Neural progenitor cell (in vitro differentiated cells): ENCODE results near the gene TMEM147. TPM values are rescaled to one million over a fixed set of nuclear protein-coding genes. Genes with fewer than 3 reads are reported as not detected.

Source experiments
- DNase-seq: peaks from one replicate; pipeline ENCODE4 v3.0.0-alpha.2; 2016; ENCODE audit warnings: low spot score
- H2AFZ ChIP-seq: fragments of 200-600 bp; sonication (generic); replicated peaks from 2 replicates; pipeline ENCODE4 v1.6.1; 2016; ENCODE audit warnings: antibody characterized with exemption
- H3F3A ChIP-seq: fragments of 200-600 bp; sonication (generic); 2 replicates; pipeline ENCODE4 v1.6.1; 2016; ENCODE audit warnings: antibody characterized with exemption, low read depth
- H3K27ac ChIP-seq: fragments of 200-600 bp; sonication (generic); 2 replicates; pipeline ENCODE4 v1.5.1; 2016; ENCODE audit warnings: mild to moderate bottlenecking
- H3K27me3 ChIP-seq: fragments of 200-600 bp; sonication (generic); 2 replicates; pipeline ENCODE4 v1.6.1; 2016; ENCODE audit warnings: mild to moderate bottlenecking, moderate library complexity
- H3K36me3 ChIP-seq: fragments of 200-600 bp; sonication (generic); 2 replicates; pipeline ENCODE4 v1.5.1; 2016
- H3K4me1 ChIP-seq: fragments of 200-600 bp; sonication (generic); 2 replicates; pipeline ENCODE4 v1.6.1; 2016; ENCODE audit warnings: mixed run types
- H3K4me2 ChIP-seq: fragments of 200-600 bp; sonication (generic); 2 replicates; pipeline ENCODE4 v1.6.1; 2016
- H3K4me3 ChIP-seq: fragments of 200-600 bp; sonication (generic); 2 replicates; pipeline ENCODE4 v1.5.1; 2016
- H3K79me2 ChIP-seq: fragments of 200-600 bp; sonication (generic); 2 replicates; pipeline ENCODE4 v1.6.1; 2016; ENCODE audit warnings: low read depth
- H3K9ac ChIP-seq: fragments of 200-600 bp; sonication (generic); 2 replicates; pipeline ENCODE4 v1.6.1; 2016
- H3K9me3 ChIP-seq: fragments of 200-600 bp; sonication (generic); 2 replicates; pipeline ENCODE4 v1.5.1; 2016; ENCODE audit warnings: low read depth
- H4K20me1 ChIP-seq: fragments of 200-600 bp; sonication (generic); 2 replicates; pipeline ENCODE4 v1.6.1; 2016; ENCODE audit warnings: low read depth
- H3K27ac Mint-ChIP-seq: 3 replicates; pipeline ENCODE4 v1.8.0; 2021; ENCODE audit warnings: mixed read lengths
- H3K27me3 Mint-ChIP-seq: 2 replicates; pipeline ENCODE4 v1.8.0; 2022; ENCODE audit warnings: low read depth, mild to moderate bottlenecking, inconsistent platforms, moderate library complexity, mixed read lengths; ENCODE audit not compliant: insufficient read depth
- H3K36me3 Mint-ChIP-seq: 3 replicates; pipeline ENCODE4 v1.8.0; 2021; ENCODE audit warnings: mixed read lengths
- H3K4me1 Mint-ChIP-seq: 3 replicates; pipeline ENCODE4 v1.8.0; 2021; ENCODE audit warnings: mixed read lengths
- H3K4me3 Mint-ChIP-seq: 3 replicates; pipeline ENCODE4 v1.8.0; 2021; ENCODE audit warnings: mild to moderate bottlenecking, moderate library complexity, mixed read lengths
- H3K9me3 Mint-ChIP-seq: 3 replicates; pipeline ENCODE4 v1.8.0; 2020; ENCODE audit warnings: mixed read lengths
- EZH2 ChIP-seq: fragments of 200-600 bp; sonication (generic); IDR thresholded peaks from 2 replicates; pipeline ENCODE4 v1.6.1; 2017; ENCODE audit warnings: antibody characterized with exemption, mild to moderate bottlenecking, moderate library complexity
- EZH2phosphoT487 ChIP-seq: fragments of 200-600 bp; sonication (generic); IDR thresholded peaks from 2 replicates; pipeline ENCODE4 v1.6.1; 2017; ENCODE audit warnings: antibody characterized with exemption
- total RNA-seq: library from RNA; depleted of rRNA; stranded (reverse); fragments of >200 nt; gene quantifications from 2 replicates; pipeline ENCODE4 v1.2.3, GENCODE V29; 2015; ENCODE audit warnings: low replicate concordance
- TF ChIP-seq, protein P1 (sequence below): fragments of 200-600 bp; sonication (generic); IDR thresholded peaks from 2 replicates; pipeline ENCODE4 v1.5.1; 2017; ENCODE audit warnings: antibody characterized with exemption, mild to moderate bottlenecking

Gene TMEM147
- total RNA-seq, 1 donor from 2014 or later, result 57.8 TPM

DNA sequence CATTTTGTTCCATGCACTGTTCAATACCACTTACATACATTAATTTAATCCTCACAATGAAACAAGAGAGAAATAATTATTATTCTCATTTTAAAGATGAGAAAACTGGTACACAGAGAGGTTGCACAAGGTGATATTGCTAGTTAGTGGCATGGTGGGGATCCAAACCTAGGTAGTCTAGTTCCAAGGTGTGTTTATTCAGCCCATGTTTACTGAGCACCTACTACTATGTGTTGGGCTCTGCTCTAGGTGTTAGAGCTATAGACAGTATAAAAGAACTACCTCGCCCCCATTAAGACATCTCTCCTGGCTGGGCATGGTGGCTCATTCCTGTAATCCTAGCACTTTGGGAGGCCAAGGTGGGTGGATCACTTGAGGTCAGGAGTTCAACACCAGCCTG lies 37.3 kb downstream of the TMEM147 start:
- DNase-seq, result no peak
- H3K4me3 Mint-ChIP-seq, result no peak overlapping the region
- H2AFZ ChIP-seq, result no peak overlapping the region

DNA sequence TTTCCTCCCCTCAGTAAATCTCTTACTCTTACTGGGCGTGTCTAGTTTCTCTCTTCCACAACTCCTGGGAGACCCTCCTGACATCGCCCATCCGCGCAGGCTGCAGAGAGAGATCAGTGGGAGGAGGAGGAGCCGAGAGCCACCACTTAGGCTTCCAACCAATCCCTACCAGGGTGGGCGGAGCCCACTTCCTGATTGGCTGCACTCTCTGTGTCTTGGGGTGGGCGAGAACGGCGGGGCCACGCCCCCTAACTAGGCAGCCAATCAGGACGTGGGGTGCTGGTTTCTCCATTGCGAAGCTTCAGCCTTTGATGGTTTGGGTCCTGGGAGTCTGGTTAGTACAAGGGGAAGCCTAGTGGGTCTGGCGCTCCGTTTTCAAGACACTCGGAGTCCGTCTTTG lies 40.4 kb downstream of the TMEM147 start, which contains the start of gene PMIS2:
Gene PMIS2 (plus strand): TSS at position 326 of the 400 bp plus-strand sequence. CDS start 87 bp downstream, outside the sequence.
- H3K4me3 Mint-ChIP-seq, result no peak within 1 kb of the TSS
- Histone ChIP-seq H3K79me2 (no peaks in the 10 kb centered on the region), H3K9ac (no peak within 1 kb of the TSS), H3K4me3 (no peak within 1 kb of the TSS), H3K4me2 (no peak within 1 kb of the TSS), H4K20me1 (no peaks in the 10 kb centered on the region), H3K4me1 (no peaks in the 10 kb centered on the region), H3K27me3 (peaks cover 26% of the 10 kb centered on the region), H3K9me3 (no peaks in the 10 kb centered on the region), H3K36me3 (no peaks in the 10 kb centered on the region), H3K27ac (no peak within 1 kb of the TSS), H3F3A (no peaks in the 10 kb centered on the region), H2AFZ (no peak within 1 kb of the TSS)
- TF ChIP-seq, protein P1, sequence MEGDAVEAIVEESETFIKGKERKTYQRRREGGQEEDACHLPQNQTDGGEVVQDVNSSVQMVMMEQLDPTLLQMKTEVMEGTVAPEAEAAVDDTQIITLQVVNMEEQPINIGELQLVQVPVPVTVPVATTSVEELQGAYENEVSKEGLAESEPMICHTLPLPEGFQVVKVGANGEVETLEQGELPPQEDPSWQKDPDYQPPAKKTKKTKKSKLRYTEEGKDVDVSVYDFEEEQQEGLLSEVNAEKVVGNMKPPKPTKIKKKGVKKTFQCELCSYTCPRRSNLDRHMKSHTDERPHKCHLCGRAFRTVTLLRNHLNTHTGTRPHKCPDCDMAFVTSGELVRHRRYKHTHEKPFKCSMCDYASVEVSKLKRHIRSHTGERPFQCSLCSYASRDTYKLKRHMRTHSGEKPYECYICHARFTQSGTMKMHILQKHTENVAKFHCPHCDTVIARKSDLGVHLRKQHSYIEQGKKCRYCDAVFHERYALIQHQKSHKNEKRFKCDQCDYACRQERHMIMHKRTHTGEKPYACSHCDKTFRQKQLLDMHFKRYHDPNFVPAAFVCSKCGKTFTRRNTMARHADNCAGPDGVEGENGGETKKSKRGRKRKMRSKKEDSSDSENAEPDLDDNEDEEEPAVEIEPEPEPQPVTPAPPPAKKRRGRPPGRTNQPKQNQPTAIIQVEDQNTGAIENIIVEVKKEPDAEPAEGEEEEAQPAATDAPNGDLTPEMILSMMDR, result no peak
- TF ChIP-seq EZH2phosphoT487, result no peak
- TF ChIP-seq EZH2, result no peak
- H3K4me1 Mint-ChIP-seq, result peaks cover 11% of the 10 kb centered on the region
- no peaks in the 10 kb centered on the region for H3K36me3 Mint-ChIP-seq
- DNase-seq, result peak; percentile 38
- peaks cover 3% of the 10 kb centered on the region for H3K27me3 Mint-ChIP-seq
- peaks cover 3% of the 10 kb centered on the region for H3K9me3 Mint-ChIP-seq
- H3K27ac Mint-ChIP-seq, result no peak within 1 kb of the TSS

More for the DNA sequence above, 37.3 kb downstream of the TMEM147 start:
- Mint-ChIP-seq H3K9me3 (peaks cover 9% of the 10 kb centered on the region), H3K27ac (no peak overlapping the region), H3K36me3 (no peaks in the 10 kb centered on the region), H3K4me1 (peaks cover 11% of the 10 kb centered on the region), H3K27me3 (peaks cover under 1% of the 10 kb centered on the region)
- H3K9me3 ChIP-seq, result no peaks in the 10 kb centered on the region
- no peak overlapping the region for H3K9ac ChIP-seq
- no peaks in the 10 kb centered on the region for H3K36me3 ChIP-seq
- H3K4me1 ChIP-seq, result no peaks in the 10 kb centered on the region
- no peaks in the 10 kb centered on the region for H3K79me2 ChIP-seq
- H3F3A ChIP-seq, result no peaks in the 10 kb centered on the region
- H3K4me2 ChIP-seq, result no peak overlapping the region
- no peak for TF ChIP-seq EZH2
- TF ChIP-seq EZH2phosphoT487, result no peak
- TF ChIP-seq, protein P1, result no peak
- H3K27ac ChIP-seq, result no peak overlapping the region
- H3K27me3 ChIP-seq, result peaks cover 26% of the 10 kb centered on the region
- H4K20me1 ChIP-seq, result no peaks in the 10 kb centered on the region
- H3K4me3 ChIP-seq, result no peak overlapping the region

DNA sequence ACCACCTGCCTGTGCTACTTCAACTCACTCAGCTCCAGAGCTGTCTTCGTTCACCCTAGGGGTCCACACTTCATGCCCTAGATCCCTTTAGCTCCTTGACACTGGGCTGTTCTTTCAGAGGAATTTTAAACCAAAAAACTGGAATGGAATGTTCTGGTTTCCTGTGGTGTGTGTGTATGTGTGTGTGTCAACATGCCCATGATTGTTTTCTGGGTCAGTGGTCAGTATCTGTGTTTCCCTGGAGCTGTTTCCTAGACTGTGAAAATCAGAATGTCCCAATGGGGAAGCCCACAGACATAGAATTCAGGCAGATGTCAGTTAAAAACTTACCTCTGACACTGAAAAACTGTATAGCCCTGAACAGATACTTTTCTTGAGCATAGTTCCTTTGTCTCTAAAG lies 41.9 kb downstream of the TMEM147 start:
- H3K4me1 ChIP-seq, result no peaks in the 10 kb centered on the region
- H3K27me3 ChIP-seq, result peaks cover 26% of the 10 kb centered on the region
- no peak overlapping the region for H3K4me2 ChIP-seq
- no peaks in the 10 kb centered on the region for H3K79me2 ChIP-seq
- no peaks in the 10 kb centered on the region for H3K9me3 ChIP-seq
- no peak for DNase-seq
- TF ChIP-seq, protein P1, result no peak
- no peak for TF ChIP-seq EZH2phosphoT487
- TF ChIP-seq EZH2, result no peak
- no peaks in the 10 kb centered on the region for H4K20me1 ChIP-seq
- H3K36me3 ChIP-seq, result no peaks in the 10 kb centered on the region
- H3K9me3 Mint-ChIP-seq, result peaks cover 3% of the 10 kb centered on the region
- H3K4me3 ChIP-seq, result no peak overlapping the region
- H3K36me3 Mint-ChIP-seq, result no peaks in the 10 kb centered on the region
- no peak overlapping the region for H3K27ac Mint-ChIP-seq
- H2AFZ ChIP-seq, result no peak overlapping the region
- peaks cover 11% of the 10 kb centered on the region for H3K4me1 Mint-ChIP-seq
- no peak overlapping the region for H3K27ac ChIP-seq
- H3F3A ChIP-seq, result no peaks in the 10 kb centered on the region
- no peak overlapping the region for H3K4me3 Mint-ChIP-seq
- H3K9ac ChIP-seq, result no peak overlapping the region
- peaks cover 3% of the 10 kb centered on the region for H3K27me3 Mint-ChIP-seq
